Glutamatergic neuron (in vitro differentiated cells): Measurements from ENCODE around the gene PGK2. TPM values are rescaled to one million over a fixed set of nuclear protein-coding genes. Genes with fewer than 3 reads are reported as not detected.

ENCODE experiments used
- DNase-seq: peaks from one replicate; pipeline ENCODE4 v3.0.0; 2022
- H3K27ac Mint-ChIP-seq: one replicate; pipeline ENCODE4 v1.8.0; 2020; ENCODE audit warnings: mild to moderate bottlenecking, mixed read lengths, inconsistent platforms; ENCODE audit not compliant: unreplicated experiment
- H3K27me3 Mint-ChIP-seq: one replicate; pipeline ENCODE4 v1.8.0; 2020; ENCODE audit warnings: mild to moderate bottlenecking, moderate library complexity, mixed read lengths, inconsistent platforms; ENCODE audit not compliant: unreplicated experiment
- H3K36me3 Mint-ChIP-seq: one replicate; pipeline ENCODE4 v1.8.0; 2020; ENCODE audit warnings: mild to moderate bottlenecking, mixed read lengths, inconsistent platforms; ENCODE audit not compliant: unreplicated experiment
- H3K4me1 Mint-ChIP-seq: one replicate; pipeline ENCODE4 v1.8.0; 2020; ENCODE audit warnings: mild to moderate bottlenecking, low read depth, mixed read lengths, inconsistent platforms; ENCODE audit not compliant: unreplicated experiment
- H3K4me3 Mint-ChIP-seq: one replicate; pipeline ENCODE4 v1.8.0; 2020; ENCODE audit warnings: mild to moderate bottlenecking, mixed read lengths, inconsistent platforms; ENCODE audit not compliant: unreplicated experiment
- H3K9me3 Mint-ChIP-seq: one replicate; pipeline ENCODE4 v1.8.0; 2020; ENCODE audit warnings: mild to moderate bottlenecking, moderate library complexity, mixed read lengths, inconsistent platforms; ENCODE audit not compliant: unreplicated experiment
- CTCF ChIP-seq: fragments of 200-600 bp; sonication (generic); IDR thresholded peaks from one replicate; pipeline ENCODE4 v1.5.0; 2021; ENCODE audit not compliant: partially characterized antibody, unreplicated experiment
- long read RNA-seq: library from polyadenylated mRNA; unstranded; transcript quantifications from one replicate; pipeline ENCODE4 v2.0.0, GENCODE V29; 2020; ENCODE audit not compliant: unreplicated experiment
- total RNA-seq: library from RNA; stranded (reverse); fragmentation: NEBNext Ultra II Directional; extraction: Animal tissue kit (Norgen Biotek cat#: 25700); gene quantifications from one replicate; pipeline ENCODE4 v1.2.1, GENCODE V29; 2021; ENCODE audit not compliant: unreplicated experiment

Gene PGK2
- total RNA-seq: not detected
- long read RNA-seq: 0 reads

GRCh38 chr6:49787176-49787575 is at the start of gene PGK2:
TSS of gene PGK2 (minus strand) at chr6:49787285. CDS start at chr6:49787187, 98 bp downstream.
- no peak for DNase-seq
- H3K36me3 Mint-ChIP-seq: no peaks in the 10 kb centered on the region
- H3K4me3 Mint-ChIP-seq: no peak within 1 kb of the TSS
- H3K27me3 Mint-ChIP-seq: no peaks in the 10 kb centered on the region
- no peak within 1 kb of the TSS for H3K27ac Mint-ChIP-seq
- no peaks in the 10 kb centered on the region for H3K9me3 Mint-ChIP-seq
- no peaks in the 10 kb centered on the region for H3K4me1 Mint-ChIP-seq
- no peak for TF ChIP-seq CTCF

DNA sequence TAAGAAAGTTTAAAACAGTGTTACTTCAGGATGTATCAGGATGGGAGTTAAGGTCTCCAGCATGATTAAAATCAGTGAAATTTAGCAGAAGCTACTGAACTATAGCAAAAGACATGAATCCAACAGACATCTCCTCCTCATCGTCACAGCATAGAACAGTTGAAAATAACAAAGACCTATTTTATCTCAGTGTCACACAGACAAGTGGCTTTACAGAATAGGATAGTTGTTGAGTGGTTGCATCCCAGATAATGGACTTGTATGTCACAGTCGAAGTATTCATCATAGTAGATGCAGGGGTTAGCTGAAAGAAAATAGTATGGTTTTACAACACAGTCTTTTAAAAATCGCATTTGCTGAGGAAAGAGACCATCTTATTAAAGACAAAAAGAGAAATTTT is 48.1 kb upstream of the PGK2 start:
- Mint-ChIP-seq H3K36me3 (no peaks in the 10 kb centered on the region), H3K4me1 (no peaks in the 10 kb centered on the region), H3K27me3 (no peaks in the 10 kb centered on the region), H3K9me3 (no peaks in the 10 kb centered on the region), H3K27ac (no peak overlapping the region), H3K4me3 (no peak overlapping the region)
- no peak for TF ChIP-seq CTCF
- DNase-seq: no peak

GRCh38 chr6:49833386-49833785 is 46.3 kb upstream of the PGK2 start:
- H3K27me3 Mint-ChIP-seq: no peaks in the 10 kb centered on the region
- no peak for TF ChIP-seq CTCF
- no peaks in the 10 kb centered on the region for H3K4me1 Mint-ChIP-seq
- no peaks in the 10 kb centered on the region for H3K36me3 Mint-ChIP-seq
- H3K27ac Mint-ChIP-seq: no peak overlapping the region
- no peak for DNase-seq
- H3K9me3 Mint-ChIP-seq: no peaks in the 10 kb centered on the region
- H3K4me3 Mint-ChIP-seq: no peak overlapping the region

GRCh38 chr6:49826743-49827406 is 39.8 kb upstream of the PGK2 start:
- Mint-ChIP-seq H3K27me3 (no peaks in the 10 kb centered on the region), H3K27ac (no peak overlapping the region)
- no peak for TF ChIP-seq CTCF

DNA sequence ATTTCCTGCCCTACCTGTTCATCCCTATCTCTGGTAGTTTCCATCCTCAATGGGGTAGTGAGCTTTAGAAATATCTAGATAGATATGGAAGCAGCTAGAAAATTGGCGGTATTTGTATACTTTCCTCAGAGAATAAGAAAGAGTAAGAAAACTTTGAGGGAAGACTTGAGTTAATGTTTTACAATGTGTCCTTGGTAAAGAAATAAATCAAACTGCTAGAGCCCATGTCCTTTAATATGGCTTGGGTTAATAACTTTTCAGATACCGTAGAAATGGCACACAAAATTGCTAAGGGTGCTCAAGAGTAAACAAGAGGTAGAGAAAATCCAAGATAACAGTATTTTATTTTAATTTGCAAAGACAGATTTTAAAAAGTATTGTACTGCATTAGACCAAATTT is 28.1 kb upstream of the PGK2 start:
- no peak for TF ChIP-seq CTCF
- H3K9me3 Mint-ChIP-seq: no peaks in the 10 kb centered on the region
- H3K36me3 Mint-ChIP-seq: no peaks in the 10 kb centered on the region
- no peak overlapping the region for H3K27ac Mint-ChIP-seq
- H3K4me3 Mint-ChIP-seq: no peak overlapping the region
- H3K27me3 Mint-ChIP-seq: no peaks in the 10 kb centered on the region
- H3K4me1 Mint-ChIP-seq: no peaks in the 10 kb centered on the region
- no peak for DNase-seq

More at GRCh38 chr6:49826743-49827406, 39.8 kb upstream of the PGK2 start:
- Mint-ChIP-seq H3K4me1 (no peaks in the 10 kb centered on the region), H3K9me3 (no peaks in the 10 kb centered on the region), H3K36me3 (no peaks in the 10 kb centered on the region), H3K4me3 (no peak overlapping the region)
- DNase-seq: no peak
